OCI-LY1 (cell line): ENCODE data around the gene ST3GAL4.

ENCODE experiments used
- H2AFZ ChIP-seq: fragments of 200-600 bp; sonication (generic), shearing (Covaris generic); 2 replicates; pipeline ENCODE4 v1.6.0; 2014; ENCODE audit warnings: antibody characterized with exemption, mild to moderate bottlenecking, low read length
- H3F3A ChIP-seq: fragments of 200-600 bp; sonication (generic), shearing (Covaris generic); 2 replicates; pipeline ENCODE4 v1.6.0; 2014; ENCODE audit warnings: mild to moderate bottlenecking, antibody characterized with exemption, low read length, moderate library complexity; ENCODE audit not compliant: insufficient read depth
- H3K27ac ChIP-seq: fragments of 200-600 bp; sonication (generic); 2 replicates; pipeline ENCODE4 v1.5.1; 2014; ENCODE audit warnings: low read length, mixed run types, mild to moderate bottlenecking, low read depth; ENCODE audit not compliant: poor library complexity, severe bottlenecking
- H3K27me3 ChIP-seq: fragments of 200-600 bp; sonication (generic); 2 replicates; pipeline ENCODE4 v1.6.0; 2014; ENCODE audit warnings: antibody characterized with exemption, mild to moderate bottlenecking, low read length, moderate library complexity; ENCODE audit not compliant: insufficient read depth
- H3K36me3 ChIP-seq: fragments of 200-600 bp; sonication (generic); 2 replicates; pipeline ENCODE4 v1.6.1; 2014; ENCODE audit warnings: mild to moderate bottlenecking, antibody characterized with exemption, low read length, moderate library complexity, mixed read lengths; ENCODE audit not compliant: insufficient read depth
- H3K4me1 ChIP-seq: fragments of 200-600 bp; sonication (generic); 2 replicates; pipeline ENCODE4 v1.5.1; 2014; ENCODE audit warnings: mild to moderate bottlenecking, low read length, moderate library complexity; ENCODE audit not compliant: insufficient read depth, severe bottlenecking
- H3K4me2 ChIP-seq: fragments of 200-600 bp; sonication (generic), shearing (Covaris generic); 2 replicates; pipeline ENCODE4 v1.6.1; 2014; ENCODE audit warnings: low read length
- H3K4me3 ChIP-seq: fragments of 200-600 bp; sonication (generic); 2 replicates; pipeline ENCODE4 v1.5.1; 2014; ENCODE audit warnings: low read length, low read depth, mild to moderate bottlenecking, mixed read lengths; ENCODE audit not compliant: poor library complexity, severe bottlenecking
- H3K79me2 ChIP-seq: fragments of 200-600 bp; shearing (Covaris generic); 2 replicates; pipeline ENCODE4 v1.6.1; 2016; ENCODE audit warnings: mixed run types, low read length, mixed read lengths; ENCODE audit not compliant: insufficient read depth
- H3K9ac ChIP-seq: fragments of 200-600 bp; sonication (generic), shearing (Covaris generic); 2 replicates; pipeline ENCODE4 v1.6.1; 2014; ENCODE audit warnings: mild to moderate bottlenecking, low read length, mixed read lengths
- H3K9me2 ChIP-seq: fragments of 200-600 bp; sonication (generic), shearing (Covaris generic); 2 replicates; pipeline ENCODE4 v1.6.1; 2014; ENCODE audit warnings: low read depth, mild to moderate bottlenecking, low read length, mixed read lengths
- H3K9me3 ChIP-seq: fragments of 200-600 bp; shearing (Covaris generic); 2 replicates; pipeline ENCODE4 v1.6.1; 2014; ENCODE audit warnings: low read length, mixed read lengths
- H4K20me1 ChIP-seq: fragments of 200-600 bp; sonication (generic), shearing (Covaris generic); 2 replicates; pipeline ENCODE4 v1.6.0; 2016; ENCODE audit warnings: mild to moderate bottlenecking, low read length; ENCODE audit not compliant: insufficient read depth
- CTCF ChIP-seq: fragments of 200-600 bp; sonication (generic), shearing (Covaris generic); IDR thresholded peaks from 2 replicates; pipeline ENCODE4 v1.5.1; 2017; ENCODE audit warnings: mild to moderate bottlenecking, antibody characterized with exemption, low read length, moderate library complexity, mixed read lengths
- EZH2 ChIP-seq: fragments of 200-600 bp; sonication (generic), shearing (Covaris generic); IDR thresholded peaks from 2 replicates; pipeline ENCODE4 v1.8.0; 2017; ENCODE audit warnings: borderline replicate concordance, mixed run types, mild to moderate bottlenecking, antibody characterized with exemption, low read length, moderate library complexity, mixed read lengths

Gene ST3GAL4

GRCh38 chr11:126391970-126392632 is 36.6 kb downstream of the ST3GAL4 start:
- Histone ChIP-seq H2AFZ (no peak overlapping the region), H3K9ac (no peak overlapping the region), H3F3A (no peaks in the 10 kb centered on the region), H3K36me3 (no peaks in the 10 kb centered on the region), H3K4me2 (no peak overlapping the region), H3K27me3 (no peaks in the 10 kb centered on the region), H3K79me2 (no peaks in the 10 kb centered on the region), H3K9me3 (no peaks in the 10 kb centered on the region), H3K4me3 (no peak overlapping the region), H3K4me1 (no peaks in the 10 kb centered on the region), H4K20me1 (no peaks in the 10 kb centered on the region), H3K27ac (no peak overlapping the region), H3K9me2 (no peaks in the 10 kb centered on the region)
- TF ChIP-seq EZH2 (no peak), CTCF (no peak)

GRCh38 chr11:126392633-126393013 is 37.1 kb downstream of the ST3GAL4 start:
- Histone ChIP-seq H3F3A (no peaks in the 10 kb centered on the region), H2AFZ (no peak overlapping the region), H3K79me2 (no peaks in the 10 kb centered on the region), H4K20me1 (no peaks in the 10 kb centered on the region), H3K36me3 (no peaks in the 10 kb centered on the region), H3K9ac (no peak overlapping the region), H3K4me1 (no peaks in the 10 kb centered on the region), H3K9me3 (no peaks in the 10 kb centered on the region), H3K27me3 (no peaks in the 10 kb centered on the region), H3K4me3 (no peak overlapping the region), H3K9me2 (no peaks in the 10 kb centered on the region), H3K4me2 (no peak overlapping the region), H3K27ac (no peak overlapping the region)
- TF ChIP-seq CTCF (no peak), EZH2 (no peak)

GRCh38 chr11:126393143-126393542 is 37.7 kb downstream of the ST3GAL4 start:
- no peaks in the 10 kb centered on the region for H3K9me2 ChIP-seq
- H3K27ac ChIP-seq: no peak overlapping the region
- H3K79me2 ChIP-seq: no peaks in the 10 kb centered on the region
- no peak overlapping the region for H3K4me3 ChIP-seq
- H3K9ac ChIP-seq: no peak overlapping the region
- H4K20me1 ChIP-seq: no peaks in the 10 kb centered on the region
- H3K27me3 ChIP-seq: no peaks in the 10 kb centered on the region
- H3K4me1 ChIP-seq: no peaks in the 10 kb centered on the region
- H3K9me3 ChIP-seq: no peaks in the 10 kb centered on the region
- no peaks in the 10 kb centered on the region for H3F3A ChIP-seq
- TF ChIP-seq EZH2: no peak
- no peak for TF ChIP-seq CTCF
- H3K4me2 ChIP-seq: no peak overlapping the region
- no peak overlapping the region for H2AFZ ChIP-seq
- H3K36me3 ChIP-seq: no peaks in the 10 kb centered on the region
